Astrocyte of the hippocampus (primary cell): Measurements from ENCODE around the gene CMTM4.

Experiments used
- DNase-seq: peaks from one replicate; pipeline ENCODE4 v3.0.0; 2011; ENCODE audit warnings: low read depth, low spot score

CMTM4 gene

DNA sequence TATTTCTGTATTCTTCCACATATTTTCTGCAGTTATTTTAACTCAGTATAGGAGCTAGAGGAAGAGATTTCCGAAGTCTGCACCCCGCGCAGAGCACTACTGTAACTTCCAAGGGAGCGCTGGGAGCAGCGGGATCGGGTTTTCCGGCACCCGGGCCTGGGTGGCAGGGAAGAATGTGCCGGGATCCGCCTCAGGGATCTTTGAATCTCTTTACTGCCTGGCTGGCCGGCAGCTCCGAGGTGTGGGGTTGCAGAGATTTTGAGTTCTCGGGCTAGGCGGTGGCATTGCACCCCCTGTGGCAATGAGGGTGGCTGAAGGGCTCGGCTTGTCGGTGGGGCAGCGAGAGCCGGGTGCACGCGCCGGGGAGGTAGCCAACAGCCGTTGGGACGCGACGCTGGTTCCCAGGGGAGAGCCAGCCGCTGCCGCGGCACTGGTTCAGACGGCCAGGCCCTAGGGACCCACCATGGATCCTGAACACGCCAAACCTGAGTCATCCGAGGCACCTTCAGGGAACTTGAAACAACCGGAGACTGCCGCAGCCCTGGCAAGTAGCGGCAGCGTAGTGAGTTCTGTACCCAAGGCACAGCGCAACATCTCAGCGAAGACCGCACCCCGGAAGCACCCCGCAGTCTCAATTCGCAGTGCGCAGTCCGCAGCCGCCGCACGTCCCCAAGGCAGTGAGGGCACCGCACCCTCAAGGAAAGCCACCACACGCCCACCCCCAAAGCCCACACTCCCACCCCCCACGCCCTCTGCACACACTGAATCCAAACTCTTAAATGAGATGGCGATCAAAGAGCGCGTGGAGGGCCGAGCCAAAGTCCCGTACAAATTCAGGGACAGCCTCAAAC, 130.3 kb downstream of the CMTM4 start, which contains the start of gene CMTM1:
TSS of gene CMTM1 (plus strand) at position 389 of the 851 bp plus-strand sequence. CDS start at position 464, 75 bp downstream.
- no peak for DNase-seq
